GM19193 (cell line): Measurements from ENCODE around the gene COL6A1.

Experiments
- POLR2A ChIP-seq: IDR thresholded peaks from 4 replicates; pipeline ENCODE4 v1.6.1; 2011; ENCODE audit not compliant: insufficient read depth, insufficient read length; ENCODE audit errors: extremely low read depth

The COL6A1 gene

DNA sequence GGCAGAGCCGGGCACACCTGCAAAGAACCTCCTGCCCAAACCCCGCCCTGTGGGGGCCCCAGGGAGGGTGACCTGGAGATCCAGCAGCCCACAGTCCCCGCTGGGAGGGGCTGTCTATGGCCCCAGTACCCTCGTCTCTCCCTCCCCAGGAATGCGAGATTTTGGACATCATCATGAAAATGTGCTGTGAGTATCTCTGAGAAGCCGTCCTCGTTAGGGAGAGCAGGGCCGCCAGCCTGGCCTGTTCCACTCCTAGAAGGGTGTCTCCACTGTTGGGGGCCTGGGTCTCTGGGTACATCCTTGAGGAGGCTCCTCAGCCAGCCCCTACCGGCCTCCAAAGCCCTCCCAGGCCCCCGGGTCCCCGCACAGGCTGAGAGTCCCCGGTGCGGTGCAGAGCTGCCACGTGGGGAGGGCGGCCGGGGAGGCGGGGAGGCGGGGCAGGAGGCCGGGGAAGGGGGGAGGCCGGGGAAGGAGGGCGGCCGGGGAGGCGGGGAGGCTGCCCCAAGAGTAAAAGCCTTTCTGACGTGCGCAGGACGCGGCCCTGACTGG, 18.7 kb downstream of the COL6A1 start:
- no peak for TF ChIP-seq POLR2A

DNA sequence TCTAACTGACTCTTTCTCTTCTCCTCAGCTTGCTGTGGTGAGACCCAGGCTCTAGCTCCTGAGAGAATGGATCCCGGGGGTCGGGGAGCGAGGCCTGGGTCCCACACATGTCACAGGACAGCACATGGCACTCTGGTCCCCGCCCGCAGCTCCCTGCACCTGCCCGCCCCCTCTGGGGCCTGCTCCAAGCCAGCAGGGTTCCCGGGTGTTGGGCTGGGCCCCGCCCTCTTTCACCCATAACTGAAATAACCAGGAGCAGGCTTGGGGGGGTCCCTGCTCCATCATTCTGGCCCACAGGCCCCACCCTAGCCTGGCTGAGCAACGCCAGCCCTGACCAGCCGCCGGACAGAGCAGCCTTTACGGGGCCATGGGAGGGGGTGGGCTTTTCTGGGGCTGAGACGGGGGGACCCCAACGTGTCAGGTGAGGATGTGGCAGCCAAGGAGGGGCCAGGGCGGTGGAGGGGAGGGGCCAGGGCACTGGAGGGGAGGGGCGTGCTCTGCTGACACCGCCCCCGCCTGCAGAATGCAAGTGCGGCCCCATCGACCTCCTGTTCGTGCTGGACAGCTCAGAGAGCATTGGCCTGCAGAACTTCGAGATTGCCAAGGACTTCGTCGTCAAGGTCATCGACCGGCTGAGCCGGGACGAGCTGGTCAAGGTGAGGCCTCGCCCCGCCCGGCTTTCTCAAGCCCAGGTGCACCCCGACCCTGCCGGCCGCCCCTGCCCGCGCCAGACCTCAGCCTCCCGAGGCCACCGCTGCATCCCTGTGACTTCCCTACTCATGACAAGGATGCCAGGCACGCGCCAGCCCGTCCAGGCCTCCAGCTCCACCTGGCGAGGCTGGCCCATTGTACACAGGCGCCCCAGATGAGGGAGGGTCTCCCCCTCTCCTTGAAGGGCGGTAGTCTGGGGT, 19.4 kb downstream of the COL6A1 start:
- no peak for TF ChIP-seq POLR2A

GRCh38 chr21:46001821-46002681, 20.5 kb downstream of the COL6A1 start:
- TF ChIP-seq POLR2A = no peak

DNA sequence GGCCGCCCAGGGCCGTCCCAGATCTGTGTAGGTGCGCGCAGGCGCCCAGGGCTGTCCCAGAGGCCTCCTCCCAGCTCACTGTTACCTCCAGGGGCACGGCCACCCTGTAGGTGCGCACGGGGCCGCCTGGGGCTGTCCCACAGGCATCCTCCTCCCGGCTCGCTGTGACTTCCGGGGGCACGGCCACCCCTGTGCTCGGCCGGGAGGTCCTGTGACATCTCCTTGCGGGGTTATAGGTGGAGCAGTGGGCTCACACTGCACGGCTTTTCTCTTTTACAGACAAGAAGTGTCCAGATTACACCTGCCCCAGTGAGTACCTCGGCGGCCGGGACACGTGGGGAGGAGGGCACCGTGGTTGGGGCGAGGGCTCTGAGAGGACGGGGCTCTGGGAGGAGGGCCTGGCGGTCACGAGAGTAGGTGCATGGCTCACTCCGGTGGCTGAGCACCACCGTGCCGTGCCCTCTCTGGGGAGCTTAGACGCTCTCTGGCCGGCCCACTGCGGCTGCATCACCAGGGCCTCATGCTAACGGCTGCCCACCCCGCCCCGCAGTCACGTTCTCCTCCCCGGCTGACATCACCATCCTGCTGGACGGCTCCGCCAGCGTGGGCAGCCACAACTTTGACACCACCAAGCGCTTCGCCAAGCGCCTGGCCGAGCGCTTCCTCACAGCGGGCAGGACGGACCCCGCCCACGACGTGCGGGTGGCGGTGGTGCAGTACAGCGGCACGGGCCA, 21.4 kb downstream of the COL6A1 start:
- no peak for TF ChIP-seq POLR2A

- no peak for TF ChIP-seq POLR2A
Observed at GRCh38 chr21:46003575-46004007, 22.0 kb downstream of the COL6A1 start.

- TF ChIP-seq POLR2A = no peak
Observed at GRCh38 chr21:46004168-46004861, 22.7 kb downstream of the COL6A1 start.

DNA sequence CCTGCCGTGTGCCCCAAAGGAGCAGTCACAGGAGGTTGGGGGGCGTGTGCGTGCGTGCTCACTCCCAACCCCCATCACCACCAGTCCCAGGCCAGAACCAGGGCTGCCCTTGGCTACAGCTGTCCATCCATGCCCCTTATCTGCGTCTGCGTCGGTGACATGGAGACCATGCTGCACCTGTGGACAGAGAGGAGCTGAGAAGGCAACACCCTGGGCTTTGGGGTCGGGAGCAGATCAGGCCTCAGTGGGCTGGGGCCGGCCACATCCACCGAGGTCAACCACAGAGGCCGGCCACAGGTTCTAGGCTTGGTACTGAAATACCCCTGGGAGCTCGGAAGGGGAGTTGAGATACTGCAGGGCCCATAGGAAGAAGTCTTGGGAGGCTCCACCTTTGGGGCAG, 23.5 kb downstream of the COL6A1 start:
- no peak for TF ChIP-seq POLR2A

DNA sequence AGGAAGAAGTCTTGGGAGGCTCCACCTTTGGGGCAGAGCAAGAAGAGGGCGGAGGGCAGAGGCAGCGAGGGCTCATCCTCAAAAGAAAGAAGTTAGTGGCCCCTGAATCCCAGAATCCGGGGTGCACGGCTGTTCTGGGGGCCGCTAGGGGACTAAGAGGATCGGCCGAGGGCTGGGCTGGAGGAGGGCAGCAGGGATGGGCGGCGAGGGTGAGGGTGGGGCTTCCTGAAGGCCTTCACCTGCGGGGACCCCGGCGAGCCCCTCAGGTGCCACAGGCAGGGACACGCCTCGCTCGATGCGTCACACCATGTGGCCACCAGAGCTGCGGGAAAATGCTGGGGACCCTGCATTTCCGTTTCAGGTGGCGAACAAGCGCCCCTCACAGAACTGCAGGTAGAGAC, 23.9 kb downstream of the COL6A1 start:
- no peak for TF ChIP-seq POLR2A

DNA sequence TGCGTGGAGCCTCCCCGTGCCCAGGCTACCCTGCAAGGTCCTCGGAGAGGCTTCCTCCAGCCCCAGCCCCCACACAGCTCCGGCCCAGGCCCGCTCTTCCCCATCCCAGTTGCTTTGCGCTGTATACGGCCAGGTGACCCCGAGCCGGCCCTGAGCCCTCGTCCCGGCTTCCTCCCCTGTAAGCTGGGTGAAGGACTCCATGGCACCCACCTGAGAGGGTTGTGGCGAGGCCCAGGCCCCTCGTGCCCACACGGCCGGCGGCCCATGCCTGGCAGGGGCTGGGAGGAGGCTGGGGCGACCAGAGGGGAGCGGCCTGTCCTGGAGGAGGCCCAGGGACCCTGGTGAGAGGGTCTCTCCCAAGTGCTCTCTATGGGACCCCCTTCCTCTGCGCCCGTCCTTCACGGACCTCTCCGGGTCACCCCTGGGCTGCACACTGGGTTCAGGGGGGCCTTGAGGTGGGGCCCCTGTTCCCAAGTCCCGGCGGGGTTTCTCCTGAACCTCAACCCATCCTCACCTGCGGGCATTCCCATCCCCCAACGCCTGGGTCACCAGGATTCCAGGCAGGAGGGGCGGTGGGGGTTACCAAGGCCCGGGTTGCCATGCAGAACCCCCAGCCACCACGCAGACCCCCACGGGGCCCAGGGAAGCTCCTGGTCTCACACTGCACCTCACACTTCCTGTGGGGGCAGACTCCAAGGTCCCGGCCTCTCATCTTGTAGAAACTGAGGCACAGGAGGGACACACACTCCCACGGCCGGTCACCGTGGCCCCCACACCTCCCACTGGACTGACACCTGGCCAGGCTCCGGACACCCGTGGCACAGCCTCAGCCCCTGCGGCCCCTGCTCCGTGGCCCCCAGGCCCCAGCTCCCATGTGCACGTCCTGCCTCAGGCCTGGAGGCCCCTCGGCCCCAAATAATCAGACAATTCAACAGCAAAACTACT, 25.2 kb downstream of the COL6A1 start:
- no peak for TF ChIP-seq POLR2A

GRCh38 chr21:46007492-46007868, 25.9 kb downstream of the COL6A1 start:
- no peak for TF ChIP-seq POLR2A

GRCh38 chr21:46008893-46009621, 27.5 kb downstream of the COL6A1 start:
- TF ChIP-seq POLR2A = no peak

- no peak for TF ChIP-seq POLR2A
Observed at GRCh38 chr21:46009951-46010705, 28.6 kb downstream of the COL6A1 start.

GRCh38 chr21:46011267-46011967, 29.8 kb downstream of the COL6A1 start:
- no peak for TF ChIP-seq POLR2A
